SKM-1 treated with dmso at 0.1 percent for 144 hours (cell line): Measurements from ENCODE around the gene MEIG1.
A peak's percentile ranks its signal among the peaks of the same experiment; 100 is the strongest.
"Not testable (repeated sequence)": the region's sequence is repeated elsewhere in the genome, so short reads cannot be mapped to it uniquely, and the experiment has no call there.

ENCODE experiments used
- DNase-seq: peaks from one replicate; lab custom pipeline; 2025; ENCODE audit not compliant: unreplicated experiment; lab: John Stamatoyannopoulos, UW

Gene MEIG1

GRCh38 chr10:14954001-14954770, 5.0 kb upstream of the MEIG1 start, which contains the start of gene DCLRE1C:
DCLRE1C (minus strand) TSS chr10:14954096; CDS start chr10:14954010, 86 bp downstream.
- DNase-seq: peak; percentile 55

- DNase-seq: no peak
Measured at GRCh38 chr10:14954934-14955333, 4.3 kb upstream of the MEIG1 start.

- DNase-seq: no peak
Measured at GRCh38 chr10:14958872-14959220, 342 bp upstream of the MEIG1 start.

- no peak for DNase-seq
Measured at GRCh38 chr10:14967897-14968296, 8.7 kb downstream of the MEIG1 start.

- DNase-seq: no peak
Measured at GRCh38 chr10:14971867-14972448, 12.8 kb downstream of the MEIG1 start.

GRCh38 chr10:14974153-14974998, 15.2 kb downstream of the MEIG1 start:
- not testable (repeated sequence) for DNase-seq

- no peak for DNase-seq
Measured at GRCh38 chr10:14975672-14976273, 16.6 kb downstream of the MEIG1 start.

GRCh38 chr10:14982744-14983143, 23.6 kb downstream of the MEIG1 start:
- no peak for DNase-seq

GRCh38 chr10:14989552-14989951, 30.4 kb downstream of the MEIG1 start:
- not testable (repeated sequence) for DNase-seq

GRCh38 chr10:14991035-14991749, 32.0 kb downstream of the MEIG1 start:
- not testable (repeated sequence) for DNase-seq

GRCh38 chr10:14992336-14992735, 33.1 kb downstream of the MEIG1 start:
- not testable (repeated sequence) for DNase-seq

GRCh38 chr10:14993500-14994455, 34.6 kb downstream of the MEIG1 start:
- DNase-seq: not testable (repeated sequence)

- no peak for DNase-seq
Measured at GRCh38 chr10:14995964-14996565, 36.9 kb downstream of the MEIG1 start.

- not testable (repeated sequence) for DNase-seq
Measured at GRCh38 chr10:15013530-15013929, 54.3 kb downstream of the MEIG1 start.

- no peak for DNase-seq
Measured at GRCh38 chr10:15015451-15015850, 56.3 kb downstream of the MEIG1 start.

GRCh38 chr10:15020966-15021365, 61.8 kb downstream of the MEIG1 start:
- DNase-seq: not testable (repeated sequence)
